Fibroblast of villous mesenchyme (primary cell): ENCODE data around the gene CA7. TPM values are rescaled to one million over a fixed set of nuclear protein-coding genes. Genes with fewer than 3 reads are reported as not detected.

Source experiments
- DNase-seq: peaks from one replicate; pipeline ENCODE4 v3.0.0-alpha.2; 2010; ENCODE audit warnings: low read depth
- H3K4me3 ChIP-seq: 2 replicates; pipeline ENCODE4 v1.5.1; 2011; ENCODE audit warnings: low read depth, mild to moderate bottlenecking, low read length
- CTCF ChIP-seq: IDR thresholded peaks from 2 replicates; pipeline ENCODE4 v1.5.1; 2012; ENCODE audit warnings: low read depth, mild to moderate bottlenecking, low read length; ENCODE audit not compliant: insufficient read depth
- total RNA-seq: library from RNA; depleted of rRNA; stranded (reverse); fragments of >200 nt; gene quantifications from 2 replicates; pipeline ENCODE4 v1.2.3, GENCODE V29; 2012

The CA7 gene
- total RNA-seq, 1 donor: not detected

GRCh38 chr16:66832661-66833305 is 11.4 kb upstream of the CA7 start:
- no peak for TF ChIP-seq CTCF
- H3K4me3 ChIP-seq: no peak overlapping the region
- peak; percentile 25 for DNase-seq

GRCh38 chr16:66834746-66835145 is 9.5 kb upstream of the CA7 start:
- H3K4me3 ChIP-seq: no peak overlapping the region
- TF ChIP-seq CTCF: no peak
- DNase-seq: no peak

GRCh38 chr16:66840883-66841282 is 3.3 kb upstream of the CA7 start:
- DNase-seq: no peak
- TF ChIP-seq CTCF: no peak
- no peak overlapping the region for H3K4me3 ChIP-seq

DNA sequence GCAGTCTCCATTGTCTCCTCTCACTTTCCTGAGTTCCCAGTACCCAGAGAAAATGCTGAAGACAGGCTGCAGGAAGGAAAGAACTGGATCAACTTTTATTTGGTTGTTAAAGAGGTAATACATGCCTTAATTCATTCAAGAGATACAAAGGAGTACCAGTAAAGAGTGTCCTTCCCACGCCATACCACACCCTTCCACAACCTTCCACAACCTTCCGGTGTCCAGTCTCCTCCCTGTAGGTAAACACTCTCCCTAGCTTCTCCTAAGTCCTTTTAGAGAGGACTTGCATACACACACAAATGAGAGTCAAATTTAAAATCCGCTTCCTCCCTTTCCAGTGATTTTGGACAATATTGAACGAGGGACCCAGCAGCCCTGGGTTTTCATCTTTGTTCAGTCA is 2.8 kb upstream of the CA7 start:
- TF ChIP-seq CTCF: no peak
- H3K4me3 ChIP-seq: no peak overlapping the region
- DNase-seq: no peak

- no peak overlapping the region for H3K4me3 ChIP-seq
- no peak for TF ChIP-seq CTCF
- no peak for DNase-seq
These were observed 1.4 kb upstream of the CA7 start for GRCh38 chr16:66842765-66843164.

DNA sequence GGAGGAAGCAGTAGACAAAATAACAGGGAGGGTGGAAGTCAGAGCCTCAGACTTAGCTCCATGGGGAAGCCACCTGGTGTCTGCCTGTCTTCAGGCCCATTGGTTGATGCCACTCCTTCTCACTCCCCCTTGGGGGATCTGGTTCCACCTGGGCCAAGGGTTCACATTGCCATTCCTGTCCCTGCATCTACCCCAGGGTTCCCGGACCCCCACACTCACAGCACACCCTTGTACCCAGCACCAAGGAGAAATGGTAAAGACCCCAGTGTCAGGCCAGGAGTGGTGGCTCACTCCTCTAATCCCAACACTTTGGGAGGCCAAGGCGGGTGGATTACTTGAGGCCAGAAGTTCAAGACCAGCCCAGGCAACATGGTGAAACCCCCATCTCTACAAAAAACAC is 1.0 kb upstream of the CA7 start:
- no peak for TF ChIP-seq CTCF
- no peak for DNase-seq

GRCh38 chr16:66844009-66844341 is 239 bp upstream of the CA7 start:
- no peak for DNase-seq
- H3K4me3 ChIP-seq: peak overlapping the region; percentile 45
- no peak for TF ChIP-seq CTCF

More for the DNA sequence above, 1.0 kb upstream of the CA7 start:
- H3K4me3 ChIP-seq: no peak overlapping the region
